Mesothelial cell of epicardium (in vitro differentiated cells): ENCODE results near the gene ATG5. TPM values are rescaled to one million over a fixed set of nuclear protein-coding genes. Genes with fewer than 3 reads are reported as not detected.

Source experiments
- DNase-seq, 2 experiments: peaks; one replicate each; pipeline ENCODE4 v3.0.0; 2021; ENCODE audit warnings: low spot score in 2 of 2; ENCODE audit not compliant: unreplicated experiment in 2 of 2
- H3K27ac Mint-ChIP-seq: 2 replicates; pipeline ENCODE4 v1.8.0; 2021; ENCODE audit warnings: mixed read lengths
- H3K27me3 Mint-ChIP-seq: 2 replicates; pipeline ENCODE4 v1.8.0; 2021; ENCODE audit warnings: low read depth, mixed read lengths
- H3K36me3 Mint-ChIP-seq: 2 replicates; pipeline ENCODE4 v1.8.0; 2021; ENCODE audit warnings: mixed read lengths
- H3K4me1 Mint-ChIP-seq: 2 replicates; pipeline ENCODE4 v1.8.0; 2021; ENCODE audit warnings: mixed read lengths
- H3K4me3 Mint-ChIP-seq: 2 replicates; pipeline ENCODE4 v1.8.0; 2021; ENCODE audit warnings: mild to moderate bottlenecking, moderate library complexity, mixed read lengths
- H3K9me3 Mint-ChIP-seq: 2 replicates; pipeline ENCODE4 v1.8.0; 2021; ENCODE audit warnings: mixed read lengths
- CTCF ChIP-seq: fragments of 200-600 bp; sonication (generic); IDR thresholded peaks from one replicate; pipeline ENCODE4 v1.5.0; 2021; ENCODE audit warnings: antibody characterized with exemption; ENCODE audit not compliant: unreplicated experiment
- total RNA-seq: library from RNA; stranded (reverse); gene quantifications from 3 replicates; pipeline ENCODE4 v1.2.1, GENCODE V29; 2021

Gene ATG5
- 29.9 to 33.0 TPM (median 32.6 TPM) in 3 replicates for total RNA-seq

- Mint-ChIP-seq H3K9me3 (peaks cover 3% of the 10 kb centered on the region), H3K4me1 (peaks cover 24% of the 10 kb centered on the region), H3K4me3 (peak within 1 kb of the TSS; percentile 99), H3K36me3 (peaks cover 4% of the 10 kb centered on the region), H3K27me3 (peaks cover 23% of the 10 kb centered on the region), H3K27ac (peak within 1 kb of the TSS; percentile 99)
- DNase-seq = peak; percentile 95 to 100
- TF ChIP-seq CTCF = no peak
These were observed at the start of gene ATG5 for GRCh38 chr6:106325336-106326178. TSS of gene ATG5 (minus strand) at chr6:106325760. CDS start at chr6:106316208, 9,552 bp downstream.

DNA sequence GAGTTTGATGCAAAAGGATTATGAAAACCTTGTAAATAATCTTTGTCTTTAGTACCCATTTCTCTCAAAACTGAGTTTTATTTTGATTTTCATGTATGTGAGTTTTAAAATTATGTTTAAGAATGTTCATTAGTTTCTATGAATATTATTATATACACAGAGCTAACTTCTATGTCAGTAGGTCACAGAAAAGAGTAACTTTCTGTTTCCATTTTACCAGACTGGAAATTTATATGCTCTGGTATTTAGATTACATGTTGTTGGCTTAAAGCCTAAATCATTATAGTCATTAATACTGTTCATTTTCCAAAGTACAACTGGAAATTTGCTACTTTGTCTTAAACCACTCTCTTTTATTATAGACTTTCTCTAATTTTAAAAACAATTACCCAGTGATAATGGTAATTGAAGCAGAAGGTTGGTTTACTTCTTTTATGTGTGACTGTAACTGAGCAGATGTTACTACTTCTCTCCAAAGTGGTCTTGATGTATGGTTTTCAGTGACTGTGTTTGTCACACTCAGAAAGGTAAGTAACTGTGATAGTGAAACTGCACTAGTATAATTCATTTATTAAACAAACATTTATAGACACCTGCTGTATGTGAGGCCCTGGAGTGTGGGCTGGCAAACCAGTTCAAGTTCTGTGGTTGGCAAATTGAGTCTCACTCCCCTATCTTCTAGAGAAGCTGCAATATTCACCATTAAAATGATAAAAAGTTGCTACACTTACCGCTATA is 48.1 kb upstream of the ATG5 start:
- peaks cover 2% of the 10 kb centered on the region for H3K27me3 Mint-ChIP-seq
- no peaks in the 10 kb centered on the region for H3K9me3 Mint-ChIP-seq
- no peak overlapping the region for H3K27ac Mint-ChIP-seq
- no peak overlapping the region for H3K4me3 Mint-ChIP-seq
- no peak for DNase-seq
- no peaks in the 10 kb centered on the region for H3K36me3 Mint-ChIP-seq
- peaks cover 4% of the 10 kb centered on the region for H3K4me1 Mint-ChIP-seq
- TF ChIP-seq CTCF = no peak

GRCh38 chr6:106372838-106373501 is 47.4 kb upstream of the ATG5 start:
- Mint-ChIP-seq H3K36me3 (no peaks in the 10 kb centered on the region), H3K4me3 (no peak overlapping the region), H3K27me3 (peaks cover 2% of the 10 kb centered on the region), H3K4me1 (peaks cover 4% of the 10 kb centered on the region), H3K9me3 (no peaks in the 10 kb centered on the region), H3K27ac (no peak overlapping the region)
- no peak for DNase-seq
- no peak for TF ChIP-seq CTCF

DNA sequence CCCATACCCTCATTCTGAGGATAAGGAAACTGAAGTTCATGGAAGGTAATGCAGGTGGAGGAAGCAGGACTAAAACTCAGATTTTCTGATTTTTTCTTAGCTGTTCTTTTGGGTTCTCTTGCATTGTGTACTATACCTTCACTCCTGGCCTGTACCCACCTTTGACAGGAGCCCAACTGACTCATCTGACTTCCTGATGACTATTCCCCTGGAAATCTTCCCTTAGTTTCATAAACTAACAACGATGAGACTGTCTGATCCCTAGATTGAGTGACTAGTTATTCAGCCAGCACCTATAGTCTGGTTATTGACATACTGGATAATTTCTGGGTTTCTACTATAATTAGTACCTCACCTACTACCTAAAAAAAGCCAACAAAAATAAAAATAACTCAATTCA is 45.1 kb upstream of the ATG5 start:
- Mint-ChIP-seq H3K27ac (no peak overlapping the region), H3K4me1 (no peaks in the 10 kb centered on the region), H3K9me3 (no peaks in the 10 kb centered on the region), H3K4me3 (no peak overlapping the region), H3K36me3 (no peaks in the 10 kb centered on the region), H3K27me3 (no peaks in the 10 kb centered on the region)
- no peak for DNase-seq
- no peak for TF ChIP-seq CTCF

DNA sequence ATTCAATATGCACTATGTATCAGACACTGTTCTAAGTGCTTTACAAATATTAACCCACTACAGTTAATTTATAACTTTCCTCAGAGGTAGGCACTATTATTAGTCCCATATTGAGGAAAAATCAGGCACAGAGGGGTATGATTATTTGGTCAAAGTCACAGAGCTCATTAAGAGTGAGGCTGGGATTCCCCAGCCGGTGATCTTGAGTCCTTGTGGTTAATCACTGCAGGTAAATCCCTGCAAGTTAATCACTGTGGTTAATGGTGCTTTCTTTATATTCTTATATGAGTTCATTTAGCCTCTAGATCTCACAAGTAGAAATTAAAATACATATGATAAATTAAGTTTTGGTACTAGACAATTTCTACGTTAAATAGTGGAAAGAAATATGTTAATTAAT is 44.2 kb upstream of the ATG5 start:
- no peak for TF ChIP-seq CTCF

More for the DNA sequence above, 44.2 kb upstream of the ATG5 start:
- no peaks in the 10 kb centered on the region for H3K9me3 Mint-ChIP-seq
- H3K27ac Mint-ChIP-seq = no peak overlapping the region
- no peak overlapping the region for H3K4me3 Mint-ChIP-seq
- H3K36me3 Mint-ChIP-seq = no peaks in the 10 kb centered on the region
- H3K27me3 Mint-ChIP-seq = no peaks in the 10 kb centered on the region
- DNase-seq = no peak
- no peaks in the 10 kb centered on the region for H3K4me1 Mint-ChIP-seq
